HG03139 (cell line): ENCODE measurements around the gene KYNU.
"Not testable (repeated sequence)": the region's sequence is repeated elsewhere in the genome, so short reads cannot be mapped to it uniquely, and the experiment has no call there.

Source experiments
- ATAC-seq: cut with Tn5 transposase; IDR thresholded peaks from one replicate; pipeline ENCODE4 v1.9.1; 2021; ENCODE audit not compliant: unreplicated experiment

The KYNU gene

DNA sequence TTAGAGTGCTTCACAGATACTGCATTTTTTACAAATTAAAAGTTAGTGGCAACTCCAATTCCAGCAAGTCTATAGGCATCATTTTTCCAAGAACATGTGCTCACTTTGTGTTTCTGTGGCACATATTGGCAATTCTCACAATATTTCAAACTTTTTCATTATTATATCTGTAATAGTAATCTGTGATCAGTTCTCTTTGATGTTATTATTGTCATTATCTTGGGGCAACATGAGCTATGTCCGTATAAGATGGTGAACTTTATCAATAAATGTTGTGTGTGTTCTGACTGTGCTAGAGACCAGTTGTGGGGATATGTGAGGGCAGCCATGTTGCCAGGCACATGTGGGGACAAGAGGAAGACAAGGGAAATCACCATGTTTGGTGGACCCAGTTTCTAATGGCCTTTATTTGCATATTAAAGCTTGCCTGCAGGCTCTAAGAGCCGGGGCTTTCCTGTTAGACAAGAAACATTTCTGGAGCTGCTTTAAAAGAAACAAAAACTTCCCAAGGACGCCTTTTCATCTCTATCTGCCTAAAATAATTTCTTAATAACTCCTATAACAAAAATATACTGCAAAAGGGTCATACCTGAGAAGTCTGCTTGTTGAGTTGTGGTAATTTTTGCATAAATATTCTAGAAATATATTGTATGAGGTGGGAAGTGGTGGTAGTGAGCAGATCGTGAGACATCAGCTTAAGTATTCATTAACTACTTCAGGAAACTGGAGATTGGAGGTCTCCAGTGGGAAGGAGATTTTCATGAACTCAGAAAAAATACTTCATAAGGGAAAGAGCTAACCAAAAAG is 37.2 kb downstream of the KYNU start:
- ATAC-seq = peak; percentile 97

GRCh38 chr2:142915502-142915901 is 38.0 kb downstream of the KYNU start:
- no peak for ATAC-seq

GRCh38 chr2:142918624-142919023 is 41.2 kb downstream of the KYNU start:
- no peak for ATAC-seq

DNA sequence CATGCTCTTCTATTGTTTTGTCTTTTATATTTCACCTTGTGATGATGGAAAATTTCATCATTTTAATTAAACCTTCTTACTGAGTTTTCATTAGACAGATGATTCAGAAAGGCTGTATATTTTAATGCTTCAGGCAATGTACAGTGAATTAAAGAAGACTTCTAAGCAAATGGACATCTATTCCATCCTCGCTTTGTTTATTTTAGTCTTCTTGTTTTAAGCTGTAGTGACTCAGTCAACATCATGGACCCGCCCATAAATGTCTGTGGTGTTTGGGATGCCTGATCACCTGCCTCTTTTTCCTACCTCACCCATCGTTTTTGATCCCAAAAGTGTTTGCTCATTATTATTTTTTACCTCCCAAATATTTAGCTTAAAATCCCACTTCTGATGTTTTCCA is 43.1 kb downstream of the KYNU start:
- no peak for ATAC-seq

- no peak for ATAC-seq
Measured at GRCh38 chr2:142926445-142926844, 49.0 kb downstream of the KYNU start.

GRCh38 chr2:142930835-142931398 is 53.5 kb downstream of the KYNU start:
- ATAC-seq = no peak

- no peak for ATAC-seq
Measured at GRCh38 chr2:142933916-142934315, 56.5 kb downstream of the KYNU start.

DNA sequence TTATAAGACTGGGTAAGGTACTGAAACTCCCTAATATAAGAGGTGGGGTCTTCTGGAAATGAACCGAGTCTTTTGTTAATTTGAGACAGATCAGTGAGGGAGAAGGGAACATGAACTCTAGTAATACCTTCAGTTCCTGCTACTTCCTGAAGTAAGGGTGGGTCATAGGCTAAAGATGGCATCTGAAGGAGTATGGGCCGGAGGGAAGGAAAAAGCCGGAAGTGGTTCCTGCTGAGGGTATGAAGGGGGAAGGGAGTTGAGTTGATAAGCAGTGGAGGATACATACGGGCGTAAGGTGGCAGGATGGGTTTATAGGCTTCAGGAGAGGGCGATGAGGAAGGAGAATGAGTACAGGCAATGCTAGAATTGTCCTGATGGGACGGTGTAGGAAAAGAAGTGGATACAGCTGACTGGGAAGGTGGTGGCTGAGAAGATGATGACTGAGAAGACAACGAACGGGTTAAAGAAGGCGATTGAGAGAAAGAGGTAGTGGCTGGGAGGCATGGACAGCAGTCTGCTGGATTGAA is 58.2 kb downstream of the KYNU start:
- ATAC-seq = no peak

- no peak for ATAC-seq
Measured at GRCh38 chr2:142936629-142937028, 59.2 kb downstream of the KYNU start.

DNA sequence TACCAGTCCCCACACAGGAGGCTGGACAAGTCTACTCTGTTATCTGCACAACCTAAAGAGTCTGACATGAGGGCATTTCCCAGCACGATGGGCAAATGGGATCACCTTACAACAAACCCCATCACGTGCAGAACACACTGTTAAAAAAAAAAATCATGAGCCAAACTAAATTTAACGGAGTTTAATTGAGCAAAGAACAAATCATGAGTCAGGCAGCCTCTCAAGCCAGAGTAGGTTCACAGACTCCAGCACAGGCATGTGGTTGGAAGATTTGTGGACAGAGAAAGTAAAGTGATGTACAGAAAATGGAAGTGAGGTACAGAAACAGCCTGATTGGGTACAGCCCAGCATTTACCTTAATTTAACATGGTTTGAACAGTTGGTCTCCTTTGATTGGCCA is 59.9 kb downstream of the KYNU start:
- no peak for ATAC-seq

DNA sequence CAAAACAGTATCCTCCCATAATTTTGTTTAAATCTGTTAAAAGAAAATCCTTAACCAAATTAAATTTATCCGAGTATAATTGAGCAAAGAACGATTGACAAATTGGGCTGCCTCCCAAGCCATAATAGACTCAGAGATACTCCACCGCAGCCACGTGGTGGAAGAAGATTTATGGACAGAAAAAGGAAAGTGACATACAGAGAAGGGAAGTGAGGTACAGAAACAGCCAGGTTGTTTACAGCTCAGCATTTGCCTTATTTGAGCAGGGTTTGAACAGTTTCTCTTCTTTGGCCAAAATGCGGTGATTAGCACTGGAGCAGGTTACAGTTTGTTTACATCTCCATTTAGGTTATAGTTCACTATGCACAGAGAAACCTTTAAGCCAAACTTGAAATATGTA is 60.8 kb downstream of the KYNU start:
- ATAC-seq = no peak

- ATAC-seq = no peak
Measured at GRCh38 chr2:142940606-142941223, 63.3 kb downstream of the KYNU start.

- no peak for ATAC-seq
Measured at GRCh38 chr2:142942690-142943089, 65.2 kb downstream of the KYNU start.

DNA sequence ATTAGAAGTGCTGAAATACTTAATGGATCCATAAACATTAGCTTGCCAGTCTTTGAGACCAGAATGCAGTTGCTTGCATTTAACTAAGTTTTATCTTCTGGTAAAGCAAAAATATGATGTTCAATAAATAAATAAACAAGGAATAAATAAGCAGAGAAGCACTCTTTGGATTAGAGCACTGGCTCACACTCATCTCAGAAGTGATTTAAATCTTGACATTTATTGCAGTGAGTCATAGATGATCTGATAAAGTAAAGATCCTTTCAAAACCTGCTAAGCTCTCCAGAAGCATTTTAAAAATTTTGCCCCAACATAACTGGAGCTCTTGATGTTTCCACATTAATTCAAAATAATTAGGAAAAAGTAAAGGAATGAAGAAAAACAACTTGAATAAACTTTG is 66.8 kb downstream of the KYNU start:
- no peak for ATAC-seq

DNA sequence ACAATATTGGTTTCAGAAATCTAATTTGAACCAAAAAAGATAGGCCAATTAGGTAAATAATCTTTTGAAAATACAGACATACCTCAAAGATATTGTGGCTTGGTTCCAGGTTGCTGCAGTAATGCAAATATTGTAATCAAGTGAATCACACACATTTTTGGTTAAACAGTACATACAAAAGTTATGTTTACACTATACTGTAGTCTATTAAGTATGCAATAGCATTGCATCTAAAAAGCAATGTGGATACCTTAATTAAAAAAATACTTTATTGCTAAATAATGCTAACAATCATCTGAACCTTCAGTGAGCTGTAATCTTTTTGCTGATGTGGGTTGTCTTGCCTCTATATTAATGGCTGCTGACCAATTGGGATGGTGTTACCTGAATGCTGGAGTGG is 67.3 kb downstream of the KYNU start:
- ATAC-seq = no peak

GRCh38 chr2:142946941-142947340 is 69.5 kb downstream of the KYNU start:
- no peak for ATAC-seq

DNA sequence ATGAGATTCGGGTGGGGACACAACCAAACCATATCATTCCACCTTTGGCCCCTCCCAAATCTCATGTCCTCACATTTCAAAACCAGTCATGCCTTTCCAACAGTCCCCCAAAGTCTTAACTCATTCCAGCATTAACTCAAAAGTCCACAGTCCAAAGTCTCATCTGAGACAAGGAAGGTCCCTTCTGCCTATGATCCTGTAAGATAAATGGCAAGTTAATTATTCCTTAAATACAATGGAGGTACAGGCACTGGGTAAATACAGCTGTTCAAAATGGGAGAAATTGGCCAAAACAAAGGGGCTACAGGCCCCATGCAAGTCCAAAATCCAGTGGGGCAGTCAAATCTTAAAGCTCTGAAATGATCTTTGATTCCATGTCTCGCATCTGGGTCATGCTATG is 71.3 kb downstream of the KYNU start:
- ATAC-seq = not testable (repeated sequence)

GRCh38 chr2:142950323-142950722 is 72.9 kb downstream of the KYNU start:
- not testable (repeated sequence) for ATAC-seq

GRCh38 chr2:142951190-142952007 is 73.9 kb downstream of the KYNU start:
- ATAC-seq = no peak

DNA sequence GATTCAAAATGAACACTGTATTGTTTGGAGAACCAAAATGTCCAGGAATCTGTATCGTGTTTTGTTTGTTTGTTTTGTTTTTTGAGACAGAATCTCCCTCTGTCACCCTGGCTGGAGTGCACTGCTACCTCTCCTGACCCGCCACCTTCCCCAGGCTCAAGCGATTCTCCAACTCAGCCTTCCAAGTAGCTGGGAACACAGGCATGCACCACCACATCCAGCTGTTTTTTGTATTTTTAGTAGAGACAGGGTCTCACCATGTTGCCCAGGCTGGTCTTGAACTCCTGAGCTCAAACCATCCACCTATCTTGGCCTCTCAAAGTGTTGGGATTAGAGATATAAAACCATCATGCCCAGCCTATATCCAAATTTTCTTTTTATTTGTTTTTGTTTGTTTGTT is 74.6 kb downstream of the KYNU start:
- ATAC-seq = no peak

DNA sequence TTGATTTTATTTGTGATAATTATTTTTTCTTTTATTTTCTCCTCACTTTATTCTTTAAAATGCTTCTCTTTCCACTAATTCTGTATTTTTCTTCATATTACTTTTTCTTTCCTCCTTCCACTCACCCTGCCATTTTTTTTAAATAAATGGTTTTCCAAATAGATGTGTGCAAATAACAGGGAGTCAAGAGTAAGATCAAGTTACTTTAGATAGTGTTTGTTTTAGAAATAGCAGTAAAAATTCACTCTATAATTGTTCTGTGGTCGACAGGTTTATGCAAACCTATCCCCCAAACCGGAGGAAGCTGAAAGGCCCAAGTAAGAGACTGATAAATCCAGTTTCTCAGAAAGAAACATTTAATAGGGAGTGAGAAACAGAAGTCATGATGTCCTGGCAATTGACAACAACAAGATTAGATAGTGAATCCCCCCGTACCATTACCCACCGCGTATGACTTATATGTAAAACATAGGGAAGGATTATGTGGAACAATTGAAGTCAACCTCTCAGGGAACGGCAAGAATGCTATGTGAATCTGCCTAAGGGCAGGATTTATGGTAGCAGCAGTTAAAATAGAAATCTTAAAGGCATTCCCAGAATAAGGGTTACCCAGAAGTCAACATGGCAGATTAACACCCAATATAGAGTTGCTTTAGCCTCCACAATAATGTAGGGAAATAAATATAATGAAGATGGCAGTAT is 75.5 kb downstream of the KYNU start:
- no peak for ATAC-seq
